IMR-90 (cell line): Measurements from ENCODE around the gene PHF21B. TPM values are rescaled to one million over a fixed set of nuclear protein-coding genes. Genes with fewer than 3 reads are reported as not detected.

Source experiments
- ATAC-seq: fragments of 200-7000 bp; cut with Tn5 transposase; 2 replicates; pipeline ENCODE4 v1.9.1; 2020; ENCODE audit warnings: low read depth, mild to moderate bottlenecking, moderate library complexity
- BruUV-seq: library from RNA; stranded (reverse); fragments of 400-500 nt; replicated peaks from 2 replicates; lab custom pipeline; 2021; lab: Mats Ljungman, UMichigan
- CTCF ChIA-PET: fragments of 300-600 bp; formaldehyde crosslinking; extraction: SDS; loops from one replicate; lab custom pipeline; 2021; ENCODE audit warnings: antibody characterized with exemption; lab: Yijun Ruan, JAX
- POLR2A ChIA-PET: fragments of 300-600 bp; sonication (Branson Sonifier 250); formaldehyde crosslinking; loops from one replicate; lab custom pipeline; 2022; ENCODE audit warnings: antibody characterized with exemption; ENCODE audit not compliant: unreplicated experiment; lab: Charles Lee
- DNase-seq: peaks from one replicate; pipeline ENCODE4 v3.0.0; 2013
- H2AFZ ChIP-seq: replicated peaks from 2 replicates; pipeline ENCODE3; 2013; ENCODE audit warnings: low read length, mild to moderate bottlenecking; ENCODE audit not compliant: poor library complexity
- H2AK5ac ChIP-seq: 2 replicates; pipeline ENCODE4 v1.6.1; 2013; ENCODE audit warnings: low read depth, low read length, inconsistent platforms
- H2AK9ac ChIP-seq: replicated peaks from 2 replicates; pipeline ENCODE3; 2013; ENCODE audit warnings: mild to moderate bottlenecking, low read depth, low read length, moderate library complexity; ENCODE audit not compliant: poor library complexity
- H2BK120ac ChIP-seq: 2 replicates; pipeline ENCODE4 v1.6.1; 2013; ENCODE audit warnings: low read depth, low read length, inconsistent platforms
- H2BK15ac ChIP-seq: 3 replicates; pipeline ENCODE4 v1.6.1; 2013; ENCODE audit warnings: low read depth, low read length, inconsistent platforms
- H2BK20ac ChIP-seq: 2 replicates; pipeline ENCODE4 v1.6.1; 2013; ENCODE audit warnings: low read depth, mild to moderate bottlenecking, inconsistent platforms, low read length, moderate library complexity
- H2BK5ac ChIP-seq: 2 replicates; pipeline ENCODE4 v1.6.1; 2013; ENCODE audit warnings: mild to moderate bottlenecking, low read depth, low read length, inconsistent platforms; ENCODE audit not compliant: poor library complexity, severe bottlenecking
- H3K14ac ChIP-seq: replicated peaks from 2 replicates; pipeline ENCODE4 v1.6.1; 2013; ENCODE audit warnings: low read depth, low read length, inconsistent platforms
- H3K18ac ChIP-seq: 2 replicates; pipeline ENCODE4 v1.6.1; 2013; ENCODE audit warnings: low read depth, low read length, control low read depth
- H3K23ac ChIP-seq: 2 replicates; pipeline ENCODE4 v1.6.1; 2013; ENCODE audit warnings: low read depth, low read length, inconsistent platforms
- H3K27ac ChIP-seq: 2 replicates; pipeline ENCODE4 v1.5.1; 2013; ENCODE audit warnings: mild to moderate bottlenecking, control low read depth, low read length; ENCODE audit not compliant: insufficient read depth
- H3K27me3 ChIP-seq: 2 replicates; pipeline ENCODE4 v1.6.1; 2013; ENCODE audit warnings: low read length; ENCODE audit not compliant: control insufficient read depth, insufficient read depth
- H3K36me3 ChIP-seq: 2 replicates; pipeline ENCODE4 v1.6.1; 2013; ENCODE audit warnings: low read length, mixed read lengths; ENCODE audit not compliant: control insufficient read depth, insufficient read depth
- H3K4ac ChIP-seq: 2 replicates; pipeline ENCODE4 v1.6.1; 2013; ENCODE audit warnings: low read depth, low read length, inconsistent platforms
- H3K4me1 ChIP-seq: 2 replicates; pipeline ENCODE4 v1.6.1; 2013; ENCODE audit warnings: low read length, mixed read lengths; ENCODE audit not compliant: control insufficient read depth, insufficient read depth
- H3K4me2 ChIP-seq: 2 replicates; pipeline ENCODE4 v1.6.1; 2013; ENCODE audit warnings: low read depth, mild to moderate bottlenecking, control low read depth, low read length, moderate library complexity
- H3K4me3 ChIP-seq: 2 replicates; pipeline ENCODE4 v1.5.1; 2013; ENCODE audit warnings: low read depth, mild to moderate bottlenecking, control low read depth, low read length, moderate library complexity; ENCODE audit not compliant: insufficient read depth
- H3K56ac ChIP-seq: 2 replicates; pipeline ENCODE4 v1.6.1; 2013; ENCODE audit warnings: low read length, inconsistent platforms; ENCODE audit not compliant: insufficient read depth; ENCODE audit errors: extremely low read depth
- H3K79me1 ChIP-seq, 2 experiments: 2 replicates each; pipeline ENCODE4 v1.6.1; 2013; ENCODE audit warnings: low read length in 2 of 2, inconsistent platforms in 1 of 2, low read depth in 1 of 2
- H3K9ac ChIP-seq: 2 replicates; pipeline ENCODE4 v1.6.1; 2013; ENCODE audit warnings: low read depth, low read length, control low read depth
- H3K9me1 ChIP-seq: 2 replicates; pipeline ENCODE4 v1.6.1; 2013; ENCODE audit warnings: low read length, inconsistent platforms; ENCODE audit not compliant: insufficient read depth
- H3K9me3 ChIP-seq: 2 replicates; pipeline ENCODE4 v1.6.1; 2013; ENCODE audit warnings: low read length; ENCODE audit not compliant: control insufficient read depth, insufficient read depth
- H4K20me1 ChIP-seq: 2 replicates; pipeline ENCODE4 v1.6.1; 2013; ENCODE audit warnings: low read length, inconsistent platforms; ENCODE audit not compliant: insufficient read depth
- H4K5ac ChIP-seq: 2 replicates; pipeline ENCODE4 v1.6.1; 2013; ENCODE audit warnings: mild to moderate bottlenecking, low read depth, low read length, control low read depth
- H4K8ac ChIP-seq, 2 experiments: 2 replicates each; pipeline ENCODE4 v1.6.1; 2013; ENCODE audit warnings: low read depth in 2 of 2, low read length in 2 of 2, control low read depth in 1 of 2, inconsistent platforms in 1 of 2
- H4K91ac ChIP-seq: 2 replicates; pipeline ENCODE4 v1.6.1; 2013; ENCODE audit warnings: low read depth, low read length, inconsistent platforms; ENCODE audit not compliant: insufficient read depth
- CHD1 ChIP-seq: IDR thresholded peaks from 2 replicates; pipeline ENCODE4 v1.6.1; 2012; ENCODE audit warnings: low read depth, low read length, improper control_type of control experiment
- FOS ChIP-seq: fragments of 150-350 bp; IDR thresholded peaks from 2 replicates; pipeline ENCODE4 v1.6.1; 2016; ENCODE audit warnings: low read depth, low read length
- MAFK ChIP-seq: IDR thresholded peaks from 2 replicates; pipeline ENCODE4 v1.6.1; 2012; ENCODE audit warnings: low read depth, low read length, improper control_type of control experiment
- MAZ ChIP-seq: IDR thresholded peaks from 2 replicates; pipeline ENCODE4 v1.6.1; 2012; ENCODE audit warnings: low read depth, mild to moderate bottlenecking, low read length, improper control_type of control experiment, moderate library complexity, borderline replicate concordance
- MXI1 ChIP-seq: IDR thresholded peaks from 2 replicates; pipeline ENCODE4 v1.6.1; 2012; ENCODE audit warnings: low read depth, mild to moderate bottlenecking, low read length, moderate library complexity, borderline replicate concordance
- NFE2L2 ChIP-seq: fragments of 150-350 bp; IDR thresholded peaks from 2 replicates; pipeline ENCODE4 v1.6.1; 2016; ENCODE audit warnings: low read depth, mild to moderate bottlenecking, low read length
- POLR2A ChIP-seq: IDR thresholded peaks from 2 replicates; pipeline ENCODE4 v1.6.1; 2012; ENCODE audit warnings: mild to moderate bottlenecking, low read depth, low read length
- SMC3 ChIP-seq: fragments of 150-350 bp; IDR thresholded peaks from 2 replicates; pipeline ENCODE4 v1.6.1; 2016; ENCODE audit warnings: low read depth, mild to moderate bottlenecking, antibody characterized with exemption, low read length, moderate library complexity
- WGBS, 2 experiments: methylation state at CpG; one replicate each; pipeline versions ENCODE4 v1.1.5 to v1.1.7; 2013; ENCODE audit warnings: missing lambda C conversion rate in 2 of 2; ENCODE audit not compliant: insufficient read length in 1 of 2; ENCODE audit errors: extremely low coverage in 2 of 2; 5-methylcytosine and 5-hydroxymethylcytosine counted together
- dilution Hi-C: fragments of 300-500 bp; cut with HindIII; formaldehyde crosslinking; loops from one replicate; pipeline ENCODE4 v1.14.3; 2018; ENCODE audit warnings: low sequenced_read_pairs; ENCODE audit not compliant: unreplicated experiment
- in situ Hi-C: fragments of 300-500 bp; cut with MboI; formaldehyde crosslinking; loops from 3 replicates; pipeline ENCODE4 v1.14.3; 2019; ENCODE audit warnings: low sequenced_read_pairs, inconsistent platforms, mixed read lengths
- intact Hi-C: fragments of 100-400 bp; cut with micrococcal nuclease; formaldehyde crosslinking; loops from 2 replicates; pipeline ENCODE4 v1.10.0; 2022
- polyA plus RNA-seq, 3 experiments: library from polyadenylated mRNA; depleted of rRNA; stranded (reverse); fragments of >200 nt; gene quantifications; 2 replicates each; pipeline ENCODE4 v1.2.3, GENCODE V29; 2012; ENCODE audit warnings: low replicate concordance in 1 of 3
- total RNA-seq: library from RNA; depleted of rRNA; stranded (reverse); fragments of >200 nt; gene quantifications from 2 replicates; pipeline ENCODE4 v1.2.3, GENCODE V29; 2012
- TF ChIP-seq, protein P1 (sequence below): fragments of 150-350 bp; IDR thresholded peaks from 2 replicates; pipeline ENCODE4 v1.6.1; 2017; ENCODE audit warnings: mild to moderate bottlenecking, antibody characterized with exemption, low read length, low read depth
- TF ChIP-seq, protein P2 (sequence below): conservative IDR thresholded peaks from 2 replicates; pipeline ENCODE4 v1.5.1; 2012; ENCODE audit warnings: mild to moderate bottlenecking, low read depth, low read length, improper control_type of control experiment

PHF21B gene
- total and polyA plus RNA-seq, 2 of the 4 experiments (the other 2 are of a cell fraction) = 0.02 TPM; not detected in 1

GRCh38 chr22:44942979-44943700, 66.7 kb downstream of the PHF21B start:
- BruUV-seq = no TSS peak
- H3K18ac ChIP-seq = no peak overlapping the region
- ChIA-PET POLR2A (no interaction called here), CTCF (no interaction called here)
- H2AK5ac ChIP-seq = no peak overlapping the region
- H3K9me1 ChIP-seq = no peaks in the 10 kb centered on the region
- no peak overlapping the region for H3K4me3 ChIP-seq
- H2BK120ac ChIP-seq = no peak overlapping the region
- H3K56ac ChIP-seq = no peak overlapping the region
- H4K20me1 ChIP-seq = no peaks in the 10 kb centered on the region
- H3K4me1 ChIP-seq = no peaks in the 10 kb centered on the region
- H3K9me3 ChIP-seq = no peaks in the 10 kb centered on the region
- dilution Hi-C loops = no loop called here
- peaks cover 56% of the 10 kb centered on the region for H3K27me3 ChIP-seq
- no peak overlapping the region for H2BK5ac ChIP-seq
- no peaks in the 10 kb centered on the region for H3K79me1 ChIP-seq
- no peaks in the 10 kb centered on the region for H3K36me3 ChIP-seq
- H3K27ac ChIP-seq = no peak overlapping the region
- no peak overlapping the region for H2AK9ac ChIP-seq
- H2AFZ ChIP-seq = no peak overlapping the region
- H4K8ac ChIP-seq = no peak overlapping the region
- intact Hi-C loops = no loop called here
- no peak overlapping the region for H4K5ac ChIP-seq
- H3K14ac ChIP-seq = no peak overlapping the region
- in situ Hi-C loops = no loop called here
- H2BK20ac ChIP-seq = no peak overlapping the region
- H3K4ac ChIP-seq = no peak overlapping the region
- no peak overlapping the region for H2BK15ac ChIP-seq
- H3K9ac ChIP-seq = no peak overlapping the region
- DNase-seq (no peak), ATAC-seq (no peak)
- no peak overlapping the region for H3K4me2 ChIP-seq
- WGBS, 2 experiments = 42% methylated on average over 5 of the region's 23 CpGs; no CpG with 5 or more reads in 1 of the 2 experiments
- TF ChIP-seq MAFK = no peak
- no peak for TF ChIP-seq POLR2A
- TF ChIP-seq MAZ = no peak
- no peak for TF ChIP-seq CHD1
- TF ChIP-seq, protein P1, sequence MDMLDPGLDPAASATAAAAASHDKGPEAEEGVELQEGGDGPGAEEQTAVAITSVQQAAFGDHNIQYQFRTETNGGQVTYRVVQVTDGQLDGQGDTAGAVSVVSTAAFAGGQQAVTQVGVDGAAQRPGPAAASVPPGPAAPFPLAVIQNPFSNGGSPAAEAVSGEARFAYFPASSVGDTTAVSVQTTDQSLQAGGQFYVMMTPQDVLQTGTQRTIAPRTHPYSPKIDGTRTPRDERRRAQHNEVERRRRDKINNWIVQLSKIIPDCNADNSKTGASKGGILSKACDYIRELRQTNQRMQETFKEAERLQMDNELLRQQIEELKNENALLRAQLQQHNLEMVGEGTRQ = no peak
- no peak for TF ChIP-seq MXI1
- TF ChIP-seq, protein P2, sequence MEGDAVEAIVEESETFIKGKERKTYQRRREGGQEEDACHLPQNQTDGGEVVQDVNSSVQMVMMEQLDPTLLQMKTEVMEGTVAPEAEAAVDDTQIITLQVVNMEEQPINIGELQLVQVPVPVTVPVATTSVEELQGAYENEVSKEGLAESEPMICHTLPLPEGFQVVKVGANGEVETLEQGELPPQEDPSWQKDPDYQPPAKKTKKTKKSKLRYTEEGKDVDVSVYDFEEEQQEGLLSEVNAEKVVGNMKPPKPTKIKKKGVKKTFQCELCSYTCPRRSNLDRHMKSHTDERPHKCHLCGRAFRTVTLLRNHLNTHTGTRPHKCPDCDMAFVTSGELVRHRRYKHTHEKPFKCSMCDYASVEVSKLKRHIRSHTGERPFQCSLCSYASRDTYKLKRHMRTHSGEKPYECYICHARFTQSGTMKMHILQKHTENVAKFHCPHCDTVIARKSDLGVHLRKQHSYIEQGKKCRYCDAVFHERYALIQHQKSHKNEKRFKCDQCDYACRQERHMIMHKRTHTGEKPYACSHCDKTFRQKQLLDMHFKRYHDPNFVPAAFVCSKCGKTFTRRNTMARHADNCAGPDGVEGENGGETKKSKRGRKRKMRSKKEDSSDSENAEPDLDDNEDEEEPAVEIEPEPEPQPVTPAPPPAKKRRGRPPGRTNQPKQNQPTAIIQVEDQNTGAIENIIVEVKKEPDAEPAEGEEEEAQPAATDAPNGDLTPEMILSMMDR = no peak
- no peak for TF ChIP-seq NFE2L2
- no peak for TF ChIP-seq FOS
- TF ChIP-seq SMC3 = no peak
- no peak overlapping the region for H4K91ac ChIP-seq
- H3K23ac ChIP-seq = no peak overlapping the region
